OCI-LY7 (cell line): ENCODE data around the gene TRIM74.
"Not testable (repeated sequence)": the region's sequence is repeated elsewhere in the genome, so short reads cannot be mapped to it uniquely, and the experiment has no call there.

Source experiments
- EZH2phosphoT487 ChIP-seq: fragments of 200-600 bp; sonication (generic); IDR thresholded peaks from 2 replicates; pipeline ENCODE4 v1.6.1; 2018; ENCODE audit warnings: low read depth, borderline replicate concordance, mild to moderate bottlenecking, mixed run types, antibody characterized with exemption, low read length, moderate library complexity, mixed read lengths
- TF ChIP-seq, protein P1 (sequence below): fragments of 200-600 bp; sonication (generic); conservative IDR thresholded peaks from 2 replicates; pipeline ENCODE4 v1.5.1; 2014; ENCODE audit warnings: mild to moderate bottlenecking, antibody characterized with exemption, low read length, moderate library complexity, mixed read lengths

DNA sequence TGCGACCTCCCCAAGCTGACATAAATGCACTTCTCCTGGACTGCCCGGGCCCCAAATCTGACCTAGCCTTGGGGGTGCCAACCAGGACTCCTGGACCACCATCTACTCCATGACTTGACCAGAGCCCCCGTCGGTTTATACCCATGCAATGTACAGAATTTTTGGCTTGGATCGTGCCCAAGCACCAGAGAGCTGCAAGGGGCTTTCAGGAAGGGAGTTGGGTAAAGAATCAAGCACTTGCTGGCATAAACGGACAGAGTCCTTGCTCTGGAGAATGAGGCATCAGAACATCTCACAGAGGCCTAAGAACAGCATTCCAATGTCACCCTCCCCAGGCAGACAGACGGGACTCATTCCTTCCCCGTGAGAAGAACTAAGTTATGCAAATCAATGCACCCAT, 6.2 kb downstream of the TRIM74 start:
- TF ChIP-seq, protein P1, sequence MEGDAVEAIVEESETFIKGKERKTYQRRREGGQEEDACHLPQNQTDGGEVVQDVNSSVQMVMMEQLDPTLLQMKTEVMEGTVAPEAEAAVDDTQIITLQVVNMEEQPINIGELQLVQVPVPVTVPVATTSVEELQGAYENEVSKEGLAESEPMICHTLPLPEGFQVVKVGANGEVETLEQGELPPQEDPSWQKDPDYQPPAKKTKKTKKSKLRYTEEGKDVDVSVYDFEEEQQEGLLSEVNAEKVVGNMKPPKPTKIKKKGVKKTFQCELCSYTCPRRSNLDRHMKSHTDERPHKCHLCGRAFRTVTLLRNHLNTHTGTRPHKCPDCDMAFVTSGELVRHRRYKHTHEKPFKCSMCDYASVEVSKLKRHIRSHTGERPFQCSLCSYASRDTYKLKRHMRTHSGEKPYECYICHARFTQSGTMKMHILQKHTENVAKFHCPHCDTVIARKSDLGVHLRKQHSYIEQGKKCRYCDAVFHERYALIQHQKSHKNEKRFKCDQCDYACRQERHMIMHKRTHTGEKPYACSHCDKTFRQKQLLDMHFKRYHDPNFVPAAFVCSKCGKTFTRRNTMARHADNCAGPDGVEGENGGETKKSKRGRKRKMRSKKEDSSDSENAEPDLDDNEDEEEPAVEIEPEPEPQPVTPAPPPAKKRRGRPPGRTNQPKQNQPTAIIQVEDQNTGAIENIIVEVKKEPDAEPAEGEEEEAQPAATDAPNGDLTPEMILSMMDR, result not testable (repeated sequence)
- TF ChIP-seq EZH2phosphoT487, result not testable (repeated sequence)
